ENCODE data around the gene ERICH6. TPM values are rescaled to one million over a fixed set of nuclear protein-coding genes. Genes with fewer than 3 reads are reported as not detected.

The ERICH6 gene
- total and polyA plus RNA-seq, 3 donors from 2014 or later: 9.7 to 52.5 (median 24.0) TPM

DNA sequence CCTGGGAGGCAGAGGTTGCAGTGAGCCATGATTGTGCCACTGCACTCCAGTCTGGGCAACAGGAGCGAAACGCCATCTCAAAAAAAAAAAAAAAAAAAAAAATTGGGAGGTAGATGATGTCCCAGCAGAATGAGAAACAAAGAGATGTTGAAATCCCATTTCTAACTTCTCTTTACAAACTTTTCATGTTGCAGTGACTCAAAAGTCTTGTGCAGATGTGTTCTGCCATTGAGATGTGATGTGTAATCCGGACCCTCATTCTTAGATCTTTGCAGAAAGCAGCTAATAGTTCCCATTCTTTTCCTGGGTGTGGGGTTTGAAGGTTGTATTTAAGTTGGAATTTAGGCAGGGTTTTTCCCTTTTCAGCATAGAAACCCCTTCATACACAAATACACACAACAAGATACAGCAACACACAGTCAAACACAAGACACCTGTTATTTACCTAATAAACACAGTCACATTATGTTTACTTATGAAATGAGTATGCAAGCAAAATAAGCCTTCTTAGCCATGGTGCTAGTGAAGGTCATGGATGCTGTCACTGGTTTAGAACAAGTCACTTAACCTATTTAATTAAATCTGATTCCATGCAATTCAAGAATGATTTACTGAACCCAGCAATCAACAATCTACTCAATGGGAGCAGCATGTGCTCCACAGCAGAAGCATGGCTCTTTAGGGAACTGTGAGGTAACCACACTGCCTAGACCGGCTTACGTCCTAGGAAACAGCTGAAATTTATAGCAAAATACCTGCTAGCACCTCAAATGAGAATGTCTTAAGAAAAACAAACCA is 44.4 kb upstream of the ERICH6 start:
- intact Hi-C loops (cut with DNase I; ENCODE audit: low total_unique reads): no loop called here
- peaks cover 16% of the 10 kb centered on the region for H3K4me1 ChIP-seq
- no peaks in the 10 kb centered on the region for H3K27me3 ChIP-seq
- no peak overlapping the region for H3K4me3 ChIP-seq
- no peaks in the 10 kb centered on the region for H3K9me3 ChIP-seq
- WGBS, 2 donors: 71 to 85% methylated on average over 5 of the region's 5 CpGs
- peak overlapping the region; percentile 13 to 80 for H3K27ac ChIP-seq
- DNase-seq: peak; percentile 11
- no peaks in the 10 kb centered on the region for H3K36me3 ChIP-seq (ENCODE audit: low read depth, missing control alignments)
- TF ChIP-seq POLR2A (IDR thresholded peaks at IDR 0.05): no peak
- TF ChIP-seq, protein P1, sequence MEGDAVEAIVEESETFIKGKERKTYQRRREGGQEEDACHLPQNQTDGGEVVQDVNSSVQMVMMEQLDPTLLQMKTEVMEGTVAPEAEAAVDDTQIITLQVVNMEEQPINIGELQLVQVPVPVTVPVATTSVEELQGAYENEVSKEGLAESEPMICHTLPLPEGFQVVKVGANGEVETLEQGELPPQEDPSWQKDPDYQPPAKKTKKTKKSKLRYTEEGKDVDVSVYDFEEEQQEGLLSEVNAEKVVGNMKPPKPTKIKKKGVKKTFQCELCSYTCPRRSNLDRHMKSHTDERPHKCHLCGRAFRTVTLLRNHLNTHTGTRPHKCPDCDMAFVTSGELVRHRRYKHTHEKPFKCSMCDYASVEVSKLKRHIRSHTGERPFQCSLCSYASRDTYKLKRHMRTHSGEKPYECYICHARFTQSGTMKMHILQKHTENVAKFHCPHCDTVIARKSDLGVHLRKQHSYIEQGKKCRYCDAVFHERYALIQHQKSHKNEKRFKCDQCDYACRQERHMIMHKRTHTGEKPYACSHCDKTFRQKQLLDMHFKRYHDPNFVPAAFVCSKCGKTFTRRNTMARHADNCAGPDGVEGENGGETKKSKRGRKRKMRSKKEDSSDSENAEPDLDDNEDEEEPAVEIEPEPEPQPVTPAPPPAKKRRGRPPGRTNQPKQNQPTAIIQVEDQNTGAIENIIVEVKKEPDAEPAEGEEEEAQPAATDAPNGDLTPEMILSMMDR (IDR thresholded peaks at IDR 0.05): no peak

DNA sequence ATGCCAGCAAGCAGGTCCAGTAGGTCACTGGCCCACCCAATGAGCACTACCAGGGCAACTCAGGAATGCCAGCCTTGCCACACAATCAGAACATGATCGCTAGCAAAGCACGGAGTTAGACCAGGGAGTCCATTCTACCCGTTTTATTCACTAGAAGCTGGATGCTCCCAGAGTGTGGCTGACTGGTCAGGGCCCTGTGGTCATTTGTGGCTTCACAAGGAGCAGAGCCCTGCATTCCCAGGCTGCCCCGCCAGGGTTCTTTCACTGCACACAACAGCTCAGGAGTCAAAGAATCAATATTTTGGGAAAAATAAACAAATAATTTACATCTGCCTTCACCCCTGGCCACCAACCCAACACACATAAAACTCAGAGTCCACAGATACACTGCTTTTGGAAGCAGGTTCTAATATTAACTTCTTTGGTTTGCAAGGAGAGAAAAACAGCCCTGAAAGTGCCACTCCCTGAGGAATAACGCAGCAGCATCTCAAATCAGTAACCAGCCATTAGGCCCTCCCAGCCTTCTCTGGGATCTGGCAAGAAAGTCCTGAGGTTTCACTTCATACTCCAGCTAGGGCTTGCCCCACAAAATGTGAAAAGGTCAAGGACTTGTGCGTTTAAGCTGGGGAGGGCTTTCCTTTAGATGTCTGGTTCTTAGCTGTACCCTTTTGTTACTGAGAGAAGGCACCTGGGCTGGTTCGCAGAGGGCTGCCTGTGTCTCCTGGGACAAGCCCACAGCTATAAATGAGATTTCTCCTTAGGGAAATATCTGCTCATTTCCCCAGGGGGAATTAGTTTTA is 43.3 kb upstream of the ERICH6 start:
- intact Hi-C loops (cut with DNase I; ENCODE audit: low total_unique reads): no loop called here
- H3K27ac ChIP-seq: peak overlapping the region; percentile 13 to 80

DNA sequence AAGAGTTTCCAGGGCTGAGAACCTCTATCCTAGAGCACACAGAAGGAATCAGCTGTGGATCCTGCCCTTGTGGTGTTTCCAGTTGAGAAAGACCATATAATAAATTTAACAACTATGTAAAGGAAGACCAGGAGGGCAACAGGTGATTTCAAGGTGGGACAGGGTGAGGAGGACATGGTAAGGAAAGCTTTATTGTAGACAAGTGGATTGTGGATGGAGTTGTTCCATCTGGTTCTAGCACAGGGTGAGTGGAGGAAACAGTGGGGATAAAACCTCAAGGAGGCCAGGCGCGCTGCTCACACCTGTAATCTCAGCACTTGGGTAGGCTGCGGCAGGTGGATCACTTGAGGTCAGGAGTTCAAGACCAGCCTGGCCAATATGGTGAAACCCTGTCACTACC is 42.1 kb upstream of the ERICH6 start:
- Histone ChIP-seq H3K4me1 (peaks cover 16% of the 10 kb centered on the region), H3K4me3 (no peak overlapping the region), H3K27ac (peak overlapping the region in 1 of 2 donors; percentile 14), H3K27me3 (no peaks in the 10 kb centered on the region), H3K36me3 (ENCODE audit: low read depth, missing control alignments) (no peaks in the 10 kb centered on the region), H3K9me3 (no peaks in the 10 kb centered on the region)
- peak; percentile 7 for DNase-seq
- TF ChIP-seq, protein P1 (IDR thresholded peaks at IDR 0.05): no peak
- no peak for TF ChIP-seq POLR2A (IDR thresholded peaks at IDR 0.05)
- intact Hi-C loops (cut with DNase I; ENCODE audit: low total_unique reads): no loop called here
- WGBS, 2 donors: 92 to 98% methylated on average over 3 of the region's 3 CpGs

More for the DNA sequence above, 43.3 kb upstream of the ERICH6 start:
- H3K27me3 ChIP-seq: no peaks in the 10 kb centered on the region
- DNase-seq: peak; percentile 52
- peaks cover 16% of the 10 kb centered on the region for H3K4me1 ChIP-seq
- no peaks in the 10 kb centered on the region for H3K36me3 ChIP-seq (ENCODE audit: low read depth, missing control alignments)
- H3K9me3 ChIP-seq: no peaks in the 10 kb centered on the region
- TF ChIP-seq POLR2A (IDR thresholded peaks at IDR 0.05): no peak
- TF ChIP-seq, protein P1 (IDR thresholded peaks at IDR 0.05): no peak
- WGBS, 2 donors: 56 to 75% methylated on average over 7 of the region's 7 CpGs
- no peak overlapping the region for H3K4me3 ChIP-seq

DNA sequence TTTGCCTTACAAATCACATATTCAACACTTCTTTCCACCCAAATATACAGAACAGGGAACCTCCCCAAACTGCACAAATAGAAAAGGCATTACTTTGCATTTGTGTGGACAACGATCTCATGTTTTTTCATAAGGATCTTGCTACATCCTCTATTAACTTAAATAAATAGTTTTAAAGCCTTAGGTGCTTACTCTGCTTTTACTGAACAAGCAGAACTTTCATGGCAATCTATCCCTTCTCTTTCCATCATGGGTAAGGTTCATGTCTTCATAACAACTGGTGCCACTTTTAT is 41.1 kb upstream of the ERICH6 start:
- peak overlapping the region in 1 of 2 donors; percentile 57 for H3K27ac ChIP-seq
- WGBS, 2 donors: 51 to 59% methylated on average over 1 of the region's 1 CpG
- H3K4me3 ChIP-seq: no peak overlapping the region
- H3K4me1 ChIP-seq: peaks cover 16% of the 10 kb centered on the region
- no peaks in the 10 kb centered on the region for H3K9me3 ChIP-seq
- H3K27me3 ChIP-seq: no peaks in the 10 kb centered on the region
- H3K36me3 ChIP-seq (ENCODE audit: low read depth, missing control alignments): no peaks in the 10 kb centered on the region
- intact Hi-C loops (cut with DNase I; ENCODE audit: low total_unique reads): no loop called here
- TF ChIP-seq POLR2A (IDR thresholded peaks at IDR 0.05): no peak
- TF ChIP-seq, protein P1 (IDR thresholded peaks at IDR 0.05): no peak
- DNase-seq: no peak

Measured in testis (tissue), 3 donors.